ENCODE measurements around the gene FAM83D. TPM values are rescaled to one million over a fixed set of nuclear protein-coding genes. Genes with fewer than 3 reads are reported as not detected.

Gene FAM83D
- total and polyA plus RNA-seq, 2 donors (not counting 1 experiment from before 2014, with no cell fraction given): 0.82 to 1.7 TPM

DNA sequence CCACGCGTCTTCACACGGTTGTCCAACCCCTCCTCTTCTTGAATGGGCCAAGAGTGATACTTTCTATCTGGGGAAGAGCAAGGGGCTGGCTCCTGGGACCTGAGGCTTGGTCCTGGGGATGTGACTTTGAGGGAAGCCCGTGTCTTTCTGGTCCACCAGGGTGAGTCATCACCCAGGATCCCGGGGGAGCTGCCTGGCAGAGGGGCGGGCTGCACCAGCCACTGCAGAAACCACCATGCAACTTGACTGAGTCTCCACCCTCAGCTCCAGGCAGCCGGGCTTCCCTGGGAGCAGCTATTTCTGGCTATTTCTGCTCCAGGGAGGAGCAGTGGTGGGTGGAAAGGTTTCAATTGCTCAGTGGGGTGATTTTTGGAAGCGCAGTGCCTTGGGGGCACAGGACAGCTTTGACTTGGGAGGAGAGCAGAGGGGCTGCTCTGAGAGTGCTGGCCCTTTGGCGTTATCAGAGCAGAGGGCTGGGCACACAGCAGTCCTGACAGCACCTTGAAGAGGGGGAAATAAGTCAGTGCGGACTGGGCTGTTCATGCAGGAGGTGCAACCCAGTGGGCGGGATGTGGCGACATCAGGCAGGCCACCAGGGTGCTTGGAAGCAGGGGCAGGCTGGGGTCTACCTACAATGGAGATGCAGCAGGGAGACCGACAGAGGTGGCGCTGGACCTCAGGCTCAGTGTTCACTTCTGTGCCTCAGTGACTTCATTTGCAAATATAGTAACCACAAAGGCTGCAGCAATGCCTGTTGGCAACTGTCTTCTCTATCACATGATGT is 45.1 kb upstream of the FAM83D start:
- Mint-ChIP-seq H3K27ac (peak overlapping the region; percentile 94), H3K4me3 (peak overlapping the region; percentile 82), H3K9me3 (ENCODE audit: insufficient read depth) (no peaks in the 10 kb centered on the region), H3K27me3 (no peaks in the 10 kb centered on the region), H3K4me1 (peaks cover 91% of the 10 kb centered on the region)
- ATAC-seq (ENCODE audit: low read depth) (peak; percentile 59), DNase-seq (peak; percentile 34)
- Histone ChIP-seq H3K4me3 (ENCODE audit: control extremely low read depth in 1 of 5, extremely low read depth in 1 of 5, insufficient read depth in 1 of 5, low read depth in 2 of 5, low read length in 4 of 5) (no peak overlapping the region), H3K4me2 (replicated peaks; ENCODE audit: low read depth, low read length, poor library complexity, severe bottlenecking) (peak overlapping the region; percentile 58), H3K27ac (ENCODE audit: low read length in 2 of 2) (peak overlapping the region; percentile 66 to 99), H3K9ac (ENCODE audit: low read length) (peak overlapping the region; percentile 34), H3K27me3 (replicated peaks in 1 of 4; ENCODE audit: control extremely low read depth in 1 of 4, control insufficient read depth in 3 of 4, insufficient read depth in 4 of 4, low read length in 3 of 4) (no peaks in the 10 kb centered on the region), H2AFZ (ENCODE audit: insufficient read depth, low read depth, low read length, poor library complexity, severe bottlenecking) (no peak overlapping the region), H4K20me1 (ENCODE audit: control insufficient read depth, insufficient read depth, low read length, poor library complexity, severe bottlenecking) (peaks cover 20% of the 10 kb centered on the region), H3K36me3 (replicated peaks in 1 of 2; ENCODE audit: control extremely low read depth in 1 of 2, control insufficient read depth in 1 of 2, extremely low read depth in 1 of 2, insufficient read depth in 2 of 2, low read length in 1 of 2) (peaks cover 0 to 17% of the 10 kb centered on the region in 2 experiments), H3K79me2 (ENCODE audit: control insufficient read depth, insufficient read depth, low read length) (peaks cover 98% of the 10 kb centered on the region), H3K9me3 (ENCODE audit: control extremely low read depth in 1 of 3, control insufficient read depth in 2 of 3, insufficient read depth in 1 of 3, low read length in 2 of 3) (peaks cover 0 to 4% (median 0%) of the 10 kb centered on the region in 3 donors), H3K4me1 (ENCODE audit: control insufficient read depth in 2 of 2, insufficient read depth in 2 of 2, low read length in 2 of 2) (peaks cover 92 to 99% of the 10 kb centered on the region in 2 donors)
- no peak for TF ChIP-seq EZH2 (IDR thresholded peaks at IDR 0.05; ENCODE audit: borderline replicate concordance, insufficient read depth, low read depth, low read length, poor library complexity, severe bottlenecking)
- TF ChIP-seq, protein P1, sequence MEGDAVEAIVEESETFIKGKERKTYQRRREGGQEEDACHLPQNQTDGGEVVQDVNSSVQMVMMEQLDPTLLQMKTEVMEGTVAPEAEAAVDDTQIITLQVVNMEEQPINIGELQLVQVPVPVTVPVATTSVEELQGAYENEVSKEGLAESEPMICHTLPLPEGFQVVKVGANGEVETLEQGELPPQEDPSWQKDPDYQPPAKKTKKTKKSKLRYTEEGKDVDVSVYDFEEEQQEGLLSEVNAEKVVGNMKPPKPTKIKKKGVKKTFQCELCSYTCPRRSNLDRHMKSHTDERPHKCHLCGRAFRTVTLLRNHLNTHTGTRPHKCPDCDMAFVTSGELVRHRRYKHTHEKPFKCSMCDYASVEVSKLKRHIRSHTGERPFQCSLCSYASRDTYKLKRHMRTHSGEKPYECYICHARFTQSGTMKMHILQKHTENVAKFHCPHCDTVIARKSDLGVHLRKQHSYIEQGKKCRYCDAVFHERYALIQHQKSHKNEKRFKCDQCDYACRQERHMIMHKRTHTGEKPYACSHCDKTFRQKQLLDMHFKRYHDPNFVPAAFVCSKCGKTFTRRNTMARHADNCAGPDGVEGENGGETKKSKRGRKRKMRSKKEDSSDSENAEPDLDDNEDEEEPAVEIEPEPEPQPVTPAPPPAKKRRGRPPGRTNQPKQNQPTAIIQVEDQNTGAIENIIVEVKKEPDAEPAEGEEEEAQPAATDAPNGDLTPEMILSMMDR (IDR thresholded peaks at IDR 0.05): no peak
- intact Hi-C loops (cut with micrococcal nuclease): no loop called here
- 56% methylated on average over 12 of the region's 14 CpGs for WGBS (ENCODE audit: insufficient coverage)
- ChIA-PET CTCF (interaction anchor here (1.0 to 7.7 kb wide), 12 partner anchors 10 to 130 kb away, joined by 3 to 74 read pairs (median 6); partner anchors contain the start of gene PPP1R16B), POLR2A (interaction anchor here (0.9 to 3.1 kb wide), 2 partner anchors 10 to 74 kb away, joined by 4 to 20 read pairs; no protein-coding TSS in a partner anchor)
